Measurements from ENCODE around the gene CALN1.

CALN1 gene

GRCh38 chr7:71912476-71912875, 499.7 kb downstream of the CALN1 start:
- DNase-seq (ENCODE audit: low read depth in 2 of 2): no peak
- no peak for TF ChIP-seq CTCF (IDR thresholded peaks at IDR 0.05; ENCODE audit: low read depth, low read length)
- H3K4me3 ChIP-seq (replicated peaks in 1 of 2; ENCODE audit: low read depth in 2 of 2, low read length in 2 of 2): no peak overlapping the region

GRCh38 chr7:71911051-71911450, 501.1 kb downstream of the CALN1 start:
- no peak for DNase-seq (ENCODE audit: low read depth in 2 of 2)
- H3K4me3 ChIP-seq (replicated peaks in 1 of 2; ENCODE audit: low read depth in 2 of 2, low read length in 2 of 2): no peak overlapping the region
- no peak for TF ChIP-seq CTCF (IDR thresholded peaks at IDR 0.05; ENCODE audit: low read depth, low read length)

- no peak for TF ChIP-seq CTCF (IDR thresholded peaks at IDR 0.05; ENCODE audit: low read depth, low read length)
- no peak for DNase-seq (ENCODE audit: low read depth in 2 of 2)
These were observed 506.3 kb downstream of the CALN1 start for GRCh38 chr7:71905821-71906220.

GRCh38 chr7:71904484-71904883, 507.7 kb downstream of the CALN1 start:
- H3K4me3 ChIP-seq (replicated peaks in 1 of 2; ENCODE audit: low read depth in 2 of 2, low read length in 2 of 2): no peak overlapping the region
- TF ChIP-seq CTCF (IDR thresholded peaks at IDR 0.05; ENCODE audit: low read depth, low read length): no peak
- no peak for DNase-seq (ENCODE audit: low read depth in 2 of 2)

More at GRCh38 chr7:71905821-71906220, 506.3 kb downstream of the CALN1 start:
- no peak overlapping the region for H3K4me3 ChIP-seq (replicated peaks in 1 of 2; ENCODE audit: low read depth in 2 of 2, low read length in 2 of 2)

GRCh38 chr7:71900556-71900955, 511.6 kb downstream of the CALN1 start:
- DNase-seq (ENCODE audit: low read depth in 2 of 2): no peak
- H3K4me3 ChIP-seq (replicated peaks in 1 of 2; ENCODE audit: low read depth in 2 of 2, low read length in 2 of 2): no peak overlapping the region
- TF ChIP-seq CTCF (IDR thresholded peaks at IDR 0.05; ENCODE audit: low read depth, low read length): no peak

- no peak for DNase-seq (ENCODE audit: low read depth in 2 of 2)
- no peak for TF ChIP-seq CTCF (IDR thresholded peaks at IDR 0.05; ENCODE audit: low read depth, low read length)
- H3K4me3 ChIP-seq (replicated peaks in 1 of 2; ENCODE audit: low read depth in 2 of 2, low read length in 2 of 2): no peak overlapping the region
These were observed 515.6 kb downstream of the CALN1 start for GRCh38 chr7:71896535-71896934.

- DNase-seq (ENCODE audit: low read depth in 2 of 2): no peak
- TF ChIP-seq CTCF (IDR thresholded peaks at IDR 0.05; ENCODE audit: low read depth, low read length): no peak
- no peak overlapping the region for H3K4me3 ChIP-seq (replicated peaks in 1 of 2; ENCODE audit: low read depth in 2 of 2, low read length in 2 of 2)
These were observed 526.1 kb downstream of the CALN1 start for GRCh38 chr7:71886046-71886445.
